SK-N-SH treated with all-trans-retinoic acid at 6 μM for 48 hours (cell line): ENCODE data around the gene MYO1H.
"Not testable (repeated sequence)": the region's sequence is repeated elsewhere in the genome, so short reads cannot be mapped to it uniquely, and the experiment has no call there.

Experiments used
- CSDC2 ChIP-seq: fragments of 250-450 bp; sonication (Bioruptor Pico); IDR thresholded peaks from 2 replicates; pipeline ENCODE4 v1.5.0; 2020; ENCODE audit warnings: mild to moderate bottlenecking, moderate library complexity
- ESRRG ChIP-seq: fragments of 250-450 bp; sonication (Bioruptor Pico); IDR thresholded peaks from 2 replicates; pipeline ENCODE4 v1.6.1; 2021; ENCODE audit warnings: mild to moderate bottlenecking
- PATZ1 ChIP-seq: fragments of 250-450 bp; sonication (Bioruptor Pico); IDR thresholded peaks from 2 replicates; pipeline ENCODE4 v1.8.0; 2020; ENCODE audit warnings: mild to moderate bottlenecking, moderate library complexity, borderline replicate concordance

- TF ChIP-seq ESRRG (CRISPR knock-in tag); CSDC2; PATZ1: not testable (repeated sequence)
Measured at GRCh38 chr12:109428804-109429203, 81.1 kb downstream of the MYO1H start.
